GM12875 (cell line): ENCODE results near the gene PRR30.

Experiments used
- H3K4me3 ChIP-seq: one replicate; pipeline ENCODE4 v1.5.1; 2011; ENCODE audit warnings: low read depth, low read length, control low read depth
- CTCF ChIP-seq: IDR thresholded peaks from 2 replicates; pipeline ENCODE4 v1.5.1; 2011; ENCODE audit warnings: low read depth, mild to moderate bottlenecking, control low read depth, inconsistent platforms, low read length, moderate library complexity, borderline replicate concordance; ENCODE audit not compliant: insufficient read depth

The PRR30 gene

GRCh38 chr2:27100036-27100435, 39.2 kb downstream of the PRR30 start:
- no peak for TF ChIP-seq CTCF

GRCh38 chr2:27099334-27099955, 39.8 kb downstream of the PRR30 start:
- no peak for TF ChIP-seq CTCF

More at GRCh38 chr2:27100036-27100435, 39.2 kb downstream of the PRR30 start:
- H3K4me3 ChIP-seq, result no peak overlapping the region

GRCh38 chr2:27097341-27097740, 41.9 kb downstream of the PRR30 start:
- H3K4me3 ChIP-seq, result no peak overlapping the region
- no peak for TF ChIP-seq CTCF

More at GRCh38 chr2:27099334-27099955, 39.8 kb downstream of the PRR30 start:
- no peak overlapping the region for H3K4me3 ChIP-seq

- no peak for TF ChIP-seq CTCF
- H3K4me3 ChIP-seq, result no peak overlapping the region
These were observed 42.4 kb downstream of the PRR30 start for GRCh38 chr2:27096748-27097297.

GRCh38 chr2:27095745-27096651, 43.2 kb downstream of the PRR30 start:
- H3K4me3 ChIP-seq, result no peak overlapping the region
- TF ChIP-seq CTCF, result no peak

GRCh38 chr2:27095427-27095744, 43.8 kb downstream of the PRR30 start:
- H3K4me3 ChIP-seq, result no peak overlapping the region
- TF ChIP-seq CTCF, result no peak

- no peak for TF ChIP-seq CTCF
- H3K4me3 ChIP-seq, result no peak overlapping the region
These were observed 44.7 kb downstream of the PRR30 start for GRCh38 chr2:27094353-27094984.
